GM18870 (cell line): Measurements from ENCODE around the gene LRIG1.
A peak's percentile ranks its signal among the peaks of the same experiment; 100 is the strongest.
"Not testable (repeated sequence)": the region's sequence is repeated elsewhere in the genome, so short reads cannot be mapped to it uniquely, and the experiment has no call there.

Experiments used
- ATAC-seq: cut with Tn5 transposase; IDR thresholded peaks from one replicate; pipeline ENCODE4 v1.9.1; 2021; ENCODE audit warnings: moderate library complexity; ENCODE audit not compliant: unreplicated experiment

Gene LRIG1

DNA sequence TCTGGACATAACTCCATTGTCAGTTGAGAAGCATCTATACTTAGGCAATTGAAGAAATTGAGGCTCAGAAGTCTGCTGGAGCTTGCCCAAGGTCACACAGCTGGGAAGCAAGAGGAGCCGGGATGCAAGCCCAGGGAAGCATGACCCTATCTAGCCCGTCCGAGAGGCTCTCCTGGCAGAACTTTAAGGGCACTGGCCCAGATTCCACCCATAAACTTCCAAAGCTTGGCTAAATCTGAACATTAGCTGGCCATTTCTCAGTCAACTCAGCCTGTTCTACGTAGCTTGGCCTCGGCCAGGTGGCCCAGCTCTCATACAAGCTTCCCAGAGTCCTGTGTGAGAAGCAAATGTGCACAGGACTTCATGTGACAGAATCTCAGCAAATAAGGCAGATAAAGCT lies 75.8 kb downstream of the LRIG1 start:
- no peak for ATAC-seq

DNA sequence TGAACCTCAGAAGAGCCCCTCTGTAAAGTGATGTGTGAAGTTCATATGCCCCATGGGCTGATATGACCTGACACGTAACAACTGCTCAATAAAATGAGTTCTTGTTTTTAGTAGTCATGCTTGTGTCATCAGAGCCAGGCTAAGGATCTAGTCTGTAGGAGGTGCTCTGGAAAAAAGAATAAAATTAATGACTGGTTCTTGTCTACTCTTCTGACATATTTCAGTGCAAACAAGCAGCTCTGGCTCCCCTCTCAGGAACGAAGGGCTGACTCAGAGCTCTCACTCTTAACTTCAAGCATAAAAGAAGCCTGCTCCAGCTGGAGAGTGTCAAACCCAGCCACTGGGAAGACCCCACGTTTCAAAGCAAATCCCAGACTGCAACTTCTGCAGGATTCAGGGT lies 77.0 kb downstream of the LRIG1 start:
- no peak for ATAC-seq

DNA sequence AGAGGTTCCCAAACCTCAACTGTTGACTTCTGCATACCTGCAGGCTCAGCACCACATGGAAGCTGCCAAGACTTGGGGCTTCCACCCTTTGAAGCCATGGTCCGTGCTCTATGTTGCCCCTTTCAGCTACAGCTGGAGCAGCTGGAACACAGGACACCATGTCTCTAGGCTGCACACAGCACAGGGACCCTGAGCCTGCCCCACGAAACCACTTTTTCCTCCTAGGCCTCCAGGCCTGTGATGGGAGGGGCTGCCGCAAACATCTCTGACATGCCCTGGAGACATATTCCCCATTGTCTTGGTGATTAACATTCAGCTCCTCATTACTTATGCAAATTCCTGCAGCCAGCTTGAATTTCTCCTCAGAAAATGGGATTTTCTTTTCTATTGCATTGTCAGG lies 78.9 kb downstream of the LRIG1 start:
- ATAC-seq: not testable (repeated sequence)

DNA sequence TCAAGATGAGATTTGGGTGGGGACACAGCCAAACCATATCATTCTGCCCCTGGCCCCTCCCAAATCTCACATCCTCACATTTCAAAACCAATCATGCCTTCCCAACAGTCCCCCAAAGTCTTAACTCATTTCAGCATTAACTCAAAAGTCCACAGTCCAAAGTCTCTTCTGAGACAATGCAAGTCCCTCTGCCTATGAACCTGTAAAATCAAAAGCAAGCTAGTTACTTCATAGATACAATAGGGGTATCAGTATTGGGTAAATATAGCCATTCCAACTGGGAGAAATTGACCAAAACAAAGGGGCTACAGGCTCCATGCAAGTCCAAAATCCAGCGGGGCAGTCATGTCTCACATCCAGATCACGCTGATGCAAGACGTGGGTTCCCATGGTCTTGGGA lies 79.7 kb downstream of the LRIG1 start:
- ATAC-seq: not testable (repeated sequence)

DNA sequence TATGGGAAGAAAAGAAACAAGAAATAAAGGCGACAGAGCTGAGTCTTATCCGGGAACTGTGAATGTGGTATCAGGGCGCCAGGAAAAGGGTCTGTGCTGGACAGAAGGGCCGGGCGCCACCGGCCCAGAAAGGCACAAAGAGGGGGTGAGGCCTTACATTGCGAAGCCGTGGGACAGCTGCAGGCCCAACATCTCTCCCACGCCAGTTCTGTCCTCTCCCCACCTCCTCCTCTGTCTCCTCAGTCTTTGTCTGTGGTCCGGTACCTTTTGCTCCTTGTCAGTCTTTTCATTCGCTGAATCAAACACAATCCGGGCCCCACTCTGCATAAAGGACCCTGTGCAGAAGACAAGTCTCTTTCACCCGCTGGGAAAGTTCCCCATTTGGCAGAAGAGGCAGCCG lies 81.8 kb downstream of the LRIG1 start:
- ATAC-seq: no peak

DNA sequence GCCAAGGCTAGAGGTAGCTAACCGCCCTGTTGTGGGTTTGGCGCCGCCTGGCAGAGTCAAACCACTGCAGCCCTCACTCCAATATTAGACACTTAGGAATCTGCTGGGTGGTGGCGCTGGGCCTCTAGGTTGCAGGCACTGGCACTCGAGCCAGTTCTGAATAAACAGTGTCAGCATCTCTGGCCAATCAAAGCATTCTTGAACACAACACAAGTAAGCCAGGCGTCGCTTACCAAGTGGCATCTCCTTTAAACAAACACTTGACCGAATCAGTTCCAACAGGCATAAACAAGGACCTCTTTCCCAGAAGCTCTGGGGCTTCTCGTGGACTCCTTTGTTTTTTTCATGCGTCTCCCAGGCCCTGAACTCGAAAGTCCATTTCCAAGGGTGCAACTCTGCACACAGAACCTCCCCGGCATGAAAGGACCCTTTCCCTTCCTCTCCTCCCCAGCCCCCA lies 82.3 kb downstream of the LRIG1 start:
- ATAC-seq: no peak

DNA sequence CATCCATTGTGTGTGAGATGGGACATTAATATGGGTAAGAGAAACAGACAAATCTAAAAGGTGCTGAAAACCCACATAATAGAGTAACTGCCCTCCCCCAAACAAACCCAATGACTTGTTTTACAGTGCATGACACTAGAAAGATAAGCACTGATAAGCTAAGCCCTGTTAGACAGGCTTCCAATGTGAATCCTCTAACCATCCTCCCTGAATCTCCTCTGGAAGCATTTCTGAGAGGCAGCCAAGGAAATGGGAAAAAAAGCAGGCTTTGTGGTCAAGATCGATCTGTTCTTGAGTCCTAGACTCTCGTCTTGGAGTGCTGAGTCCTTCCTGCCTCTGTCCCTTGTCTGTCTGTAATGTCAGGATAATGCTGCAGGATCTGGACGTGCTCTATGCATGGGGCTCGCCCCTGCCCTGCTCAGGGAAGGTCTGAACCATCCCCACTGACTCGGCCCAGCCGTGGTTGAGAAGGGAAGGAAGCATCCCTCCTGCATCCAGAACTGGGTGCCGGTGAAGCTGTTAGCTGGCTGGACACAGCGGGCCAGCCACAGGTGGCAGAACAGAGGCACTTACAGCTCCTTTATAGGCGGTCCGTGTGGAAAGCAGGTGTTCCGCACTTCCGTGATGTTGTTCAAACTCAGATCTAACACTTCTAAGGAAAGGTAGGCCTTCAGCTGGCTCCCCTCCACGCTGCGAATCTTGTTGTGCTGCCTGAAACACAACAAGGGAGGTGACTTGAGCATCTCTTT lies 84.1 kb downstream of the LRIG1 start:
- no peak for ATAC-seq

DNA sequence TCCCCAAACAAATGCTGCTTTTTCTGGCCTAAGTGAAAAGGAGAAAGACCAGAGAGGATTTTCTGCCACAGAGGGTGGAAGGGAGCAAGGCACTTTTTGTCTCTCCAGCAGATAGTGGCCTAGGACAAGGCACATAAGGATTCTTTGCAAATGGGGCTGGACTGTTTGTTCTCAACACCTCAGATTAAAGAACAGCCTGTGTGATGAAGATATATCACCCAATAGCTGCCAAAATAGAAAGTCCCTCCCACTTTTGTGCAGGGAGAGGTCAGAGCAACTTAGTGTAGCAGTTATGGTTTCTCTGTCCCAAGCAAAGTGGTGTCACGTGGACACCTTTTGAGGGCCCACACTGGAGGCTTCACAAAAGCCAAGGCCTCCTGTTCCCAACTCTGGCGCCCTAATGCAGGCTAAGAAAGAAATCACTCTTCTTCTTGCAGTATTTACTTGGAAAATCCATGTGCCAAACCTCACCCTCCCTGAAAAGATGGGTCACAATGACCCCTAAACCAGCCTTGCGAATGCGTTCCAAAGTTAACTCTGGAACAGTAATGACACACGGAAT lies 84.9 kb downstream of the LRIG1 start:
- ATAC-seq: no peak

DNA sequence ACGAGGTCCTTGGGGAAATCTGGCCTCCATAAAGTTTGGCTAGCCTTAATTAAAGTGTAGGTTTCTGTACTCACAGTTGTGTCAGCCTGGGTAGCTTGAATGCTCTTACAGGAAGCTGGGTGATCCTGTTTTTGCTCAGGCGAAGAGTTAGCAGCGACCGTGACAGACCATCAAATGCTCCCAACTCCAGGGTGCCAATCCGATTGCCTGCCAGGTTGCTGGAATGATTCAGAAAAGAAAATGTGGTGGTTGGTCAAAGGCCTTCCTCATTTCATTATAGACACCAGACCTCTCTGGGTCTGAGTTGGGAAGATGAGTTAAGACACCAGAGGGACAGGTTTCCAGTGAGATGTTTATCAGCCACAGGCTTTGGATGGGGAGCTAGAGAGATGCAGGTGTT lies 86.0 kb downstream of the LRIG1 start:
- no peak for ATAC-seq

DNA sequence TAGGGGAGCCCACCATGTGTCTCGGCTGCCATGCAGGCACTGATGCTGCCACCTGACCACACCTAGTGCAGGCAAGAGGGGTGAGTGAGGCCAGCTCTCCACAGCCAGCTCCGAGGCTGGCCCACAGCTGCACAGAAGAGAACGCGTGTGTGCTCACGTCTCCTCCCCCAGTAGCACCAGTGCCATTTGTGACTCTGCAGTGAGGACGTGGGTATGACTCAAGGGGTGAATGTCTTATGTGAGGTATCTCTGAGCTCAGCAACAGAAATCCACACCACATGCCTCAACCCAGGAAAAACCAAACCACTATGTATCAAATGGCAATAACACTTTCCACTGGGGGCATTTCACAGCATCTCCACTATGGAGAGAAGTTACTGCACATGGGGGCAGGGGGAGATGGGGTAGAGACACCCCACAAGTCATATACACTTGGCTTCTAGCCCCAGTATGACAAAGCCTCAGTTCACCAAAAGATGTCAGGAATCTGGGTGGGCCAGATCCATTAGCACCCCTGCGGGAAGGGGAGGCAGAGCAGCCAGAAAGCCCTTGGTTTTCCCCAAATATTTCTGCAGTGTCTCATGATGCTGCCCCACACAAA lies 87.6 kb downstream of the LRIG1 start:
- no peak for ATAC-seq

DNA sequence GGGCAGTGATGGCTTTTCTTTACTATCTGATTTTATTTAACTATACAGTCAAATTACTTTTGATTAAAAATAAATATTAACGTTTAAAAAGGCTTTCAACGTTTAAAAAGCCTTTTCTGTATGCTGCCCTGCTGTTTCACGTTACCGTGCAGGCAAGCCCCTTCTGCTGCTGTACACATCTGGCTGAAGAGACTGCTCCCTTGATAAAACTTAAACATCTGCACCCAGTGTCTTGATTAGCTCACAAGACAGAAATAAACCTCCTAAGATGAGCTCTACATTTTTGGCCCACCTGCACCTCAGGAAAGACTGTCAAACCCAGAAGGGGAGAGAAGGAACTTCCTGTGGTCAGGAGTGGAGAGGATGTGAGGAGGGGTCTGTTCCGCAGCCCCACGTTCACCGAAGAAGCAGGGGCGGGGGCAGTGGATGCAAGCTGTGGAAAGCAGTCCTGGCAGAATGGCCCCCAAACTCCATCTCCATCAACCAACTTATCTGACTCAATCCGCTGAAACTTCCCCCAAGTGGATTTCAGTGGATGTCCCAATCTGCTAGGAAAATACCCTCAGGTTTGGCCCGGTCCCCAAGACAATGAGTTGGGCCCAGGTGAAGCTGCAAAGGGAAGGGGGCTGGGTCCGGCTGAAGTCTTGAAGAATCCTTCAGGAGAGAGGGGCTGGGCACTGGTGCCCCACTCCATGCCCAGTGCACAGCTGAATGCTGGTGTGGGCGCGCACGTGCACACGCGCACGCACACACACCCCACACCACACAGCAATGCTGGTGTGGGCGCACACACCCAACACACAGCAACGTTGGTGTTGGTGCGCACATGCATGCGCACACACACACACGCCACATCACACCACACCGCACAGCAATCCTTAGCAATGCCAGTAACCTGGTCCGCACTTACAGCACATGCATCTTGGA lies 88.6 kb downstream of the LRIG1 start:
- ATAC-seq: no peak

DNA sequence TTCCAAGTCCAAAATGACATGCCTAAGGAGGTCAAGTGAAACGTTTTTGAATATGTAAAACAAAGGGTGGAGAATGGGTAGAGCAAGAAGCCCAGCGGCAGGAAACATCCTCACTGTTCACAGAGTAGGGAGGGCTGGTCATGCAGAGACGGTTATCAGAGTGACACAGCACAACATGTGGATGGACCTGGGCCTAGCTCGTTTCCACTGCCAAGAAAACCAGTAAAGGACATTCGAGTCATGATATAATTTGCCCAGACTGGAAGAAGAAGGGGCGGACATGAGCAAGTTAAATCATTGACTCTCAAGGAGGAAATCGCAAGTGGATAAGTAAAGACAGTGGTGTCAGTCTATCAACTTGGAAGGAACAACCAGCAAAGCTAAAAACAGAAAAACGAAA lies 89.3 kb downstream of the LRIG1 start:
- ATAC-seq: no peak

DNA sequence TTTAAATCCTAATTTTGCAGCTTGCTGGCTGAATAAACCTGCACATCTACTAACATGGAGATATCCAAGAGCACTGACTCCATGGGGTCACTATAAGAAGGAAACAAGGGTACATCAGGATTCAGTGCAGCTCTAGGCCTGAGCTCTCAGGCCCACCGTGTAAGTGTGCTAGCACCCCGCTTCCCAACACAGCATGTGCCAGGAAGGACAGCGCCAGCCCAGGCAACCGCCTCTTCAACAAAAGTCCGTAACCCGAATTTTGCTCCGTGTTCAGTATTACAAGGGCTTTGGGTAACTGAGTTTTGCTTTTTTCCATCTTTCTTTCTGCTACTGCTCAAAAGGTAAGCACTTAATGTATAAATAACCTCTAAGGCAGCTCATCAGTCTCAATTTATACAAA lies 89.8 kb downstream of the LRIG1 start:
- ATAC-seq: no peak

DNA sequence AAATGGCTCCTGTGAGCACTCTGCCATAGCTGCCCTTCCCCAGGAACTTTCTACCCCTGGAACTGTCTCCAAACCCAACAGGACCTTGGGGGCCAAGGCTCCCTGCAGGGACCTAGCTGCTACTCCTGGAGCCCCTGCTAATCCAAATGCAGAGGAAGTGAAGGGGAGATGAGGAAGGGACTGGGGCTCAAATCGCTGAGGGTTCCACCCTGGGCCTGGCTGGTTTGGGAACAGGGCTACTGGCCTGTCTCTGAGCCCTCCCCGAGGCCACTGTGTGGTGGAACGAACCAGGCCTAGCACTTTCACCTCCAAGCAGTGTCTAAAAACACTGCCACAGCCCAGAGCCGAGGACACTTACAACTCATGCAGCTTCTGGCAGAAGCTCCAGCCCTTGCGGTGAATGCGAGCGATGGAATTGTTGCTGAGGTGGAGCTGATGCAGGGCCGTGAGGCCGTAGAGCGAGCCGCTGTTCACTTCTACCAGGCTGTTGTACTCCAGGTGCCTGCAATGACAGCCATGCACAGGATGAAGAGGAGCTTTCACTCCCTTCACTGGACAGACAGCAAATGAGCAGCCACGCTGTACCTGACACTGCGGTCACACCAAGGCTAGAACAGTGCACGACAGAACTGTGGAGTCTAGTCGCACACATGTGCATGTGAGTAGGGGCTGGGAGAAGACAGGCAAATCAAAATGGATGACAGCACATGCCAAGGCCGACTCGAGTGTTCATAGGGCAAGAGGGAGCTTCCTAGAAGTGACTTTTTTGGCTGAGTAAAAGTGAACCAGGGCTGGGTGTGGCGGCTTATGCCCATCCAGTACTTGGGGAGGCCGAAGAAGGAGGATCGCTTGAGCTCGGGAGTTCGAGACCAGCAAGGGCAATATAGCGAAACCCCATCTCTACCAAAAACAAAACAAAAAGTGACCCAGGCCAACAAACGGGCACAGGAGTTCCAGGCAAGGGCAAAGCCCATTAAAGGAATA lies 90.8 kb downstream of the LRIG1 start:
- no peak for ATAC-seq

DNA sequence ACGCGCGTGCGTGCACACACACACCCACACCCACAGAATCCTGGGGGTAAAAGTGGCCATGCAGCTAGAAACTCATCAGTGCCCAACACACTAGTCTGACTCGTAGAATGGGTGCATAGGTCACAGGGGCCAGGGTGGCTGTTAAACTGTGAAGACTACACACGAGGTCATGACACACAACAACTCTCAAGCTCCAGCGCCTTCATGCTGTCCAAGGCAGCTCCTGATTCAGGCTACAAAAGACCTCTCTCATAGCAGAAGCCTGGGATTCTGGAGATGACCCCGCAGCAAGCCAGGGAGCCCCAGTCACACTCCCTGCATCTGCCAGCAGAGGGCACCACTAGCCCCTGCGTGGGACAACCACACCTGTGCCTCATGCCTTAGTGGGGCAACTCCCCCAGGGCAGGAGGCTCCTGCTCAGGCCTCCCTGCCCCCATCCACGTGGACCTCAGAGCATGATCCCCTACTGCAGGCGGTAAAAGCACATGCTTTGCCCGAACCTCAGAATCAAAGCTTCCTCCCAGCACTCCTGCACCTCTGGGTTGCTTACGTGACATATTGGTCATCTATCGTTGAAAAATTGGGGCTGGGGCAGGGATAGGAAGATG lies 93.1 kb downstream of the LRIG1 start:
- ATAC-seq: peak; percentile 64

DNA sequence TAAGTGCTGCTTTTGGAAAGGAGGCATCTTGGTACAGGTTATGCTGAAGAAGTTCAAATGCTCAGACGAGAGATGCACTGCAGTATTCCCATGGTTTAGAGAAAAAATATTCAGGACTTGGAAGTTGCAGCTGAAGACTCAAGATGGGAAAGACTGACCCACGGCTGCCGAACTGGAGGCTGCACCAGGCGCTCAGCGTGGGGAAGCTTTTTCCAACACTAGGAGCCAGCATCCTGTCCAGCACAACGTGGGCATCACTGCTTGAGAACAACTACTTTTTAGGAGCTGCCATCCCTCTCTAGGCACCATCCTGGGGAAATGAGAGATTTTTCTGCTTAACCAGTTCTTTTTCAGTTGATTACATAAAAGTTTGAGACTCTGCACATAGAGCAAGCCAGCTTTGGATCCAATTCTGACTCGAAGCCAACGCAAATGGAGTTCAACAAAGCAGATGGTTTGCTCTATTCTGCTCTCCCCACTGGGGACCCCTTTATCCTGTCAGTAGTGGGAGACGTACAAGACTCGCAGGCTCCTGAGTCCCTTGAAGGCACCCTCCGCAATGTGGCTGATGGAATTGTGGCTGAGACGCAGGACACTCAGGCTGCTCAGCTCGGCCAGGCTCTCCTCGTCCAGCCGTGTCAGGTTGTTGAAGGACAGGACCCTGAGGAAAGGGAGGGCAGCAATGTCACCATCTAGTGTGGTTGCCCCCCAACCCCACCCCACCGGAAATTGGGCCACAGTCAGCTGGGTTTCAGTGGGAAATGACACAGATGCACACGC lies 93.8 kb downstream of the LRIG1 start:
- no peak for ATAC-seq

DNA sequence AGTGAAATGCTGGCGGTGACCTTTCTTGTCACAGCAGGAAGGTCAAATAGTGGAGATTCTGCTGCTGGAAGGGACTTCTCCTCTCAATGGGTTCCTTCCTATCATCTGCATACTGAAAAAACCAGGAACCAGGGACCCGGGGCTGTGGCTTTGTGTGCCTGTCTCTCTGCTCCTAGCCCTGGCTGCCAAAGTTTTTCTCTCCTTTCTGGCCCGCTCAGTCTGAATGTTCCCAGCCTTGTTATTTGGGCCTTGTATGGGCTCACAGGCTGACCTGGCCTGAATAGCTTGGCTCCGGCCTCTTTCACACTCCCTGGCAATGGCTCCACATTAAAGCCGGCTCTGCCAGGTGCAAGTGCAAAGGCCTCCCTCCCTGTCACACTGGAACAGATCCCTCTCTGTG lies 94.7 kb downstream of the LRIG1 start:
- no peak for ATAC-seq

DNA sequence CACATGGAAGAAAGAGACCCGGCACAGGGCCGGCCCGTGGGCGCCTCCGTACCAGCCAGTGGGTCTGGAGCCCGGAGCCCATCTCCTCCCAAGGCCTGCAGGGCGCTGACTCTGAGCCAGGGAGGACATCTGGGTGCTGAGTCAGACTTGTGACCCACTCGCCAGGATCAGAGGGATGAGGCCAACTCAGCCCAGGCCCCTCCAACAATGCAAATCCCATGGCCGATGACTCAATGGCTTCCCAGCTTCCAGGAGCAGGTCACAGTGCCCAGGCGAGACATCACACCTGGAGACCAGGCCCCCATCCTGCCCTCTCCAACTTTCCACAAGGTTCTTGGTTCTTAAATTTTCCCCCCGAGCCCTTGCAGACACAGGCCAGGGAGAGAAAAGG lies 95.1 kb downstream of the LRIG1 start:
- no peak for ATAC-seq
